IPS DF 6.9 (cell line): ENCODE data around the gene PELO.

Experiments
- DNase-seq: peaks from one replicate; pipeline ENCODE4 v3.0.0-alpha.2; 2013; ENCODE audit warnings: low read depth, low spot score
- H3K27ac ChIP-seq: one replicate; pipeline ENCODE4 v1.5.1; 2013; ENCODE audit warnings: low read length, control low read depth
- H3K27me3 ChIP-seq: 2 replicates; pipeline ENCODE4 v1.6.1; 2013; ENCODE audit warnings: mild to moderate bottlenecking, low read length; ENCODE audit not compliant: control insufficient read depth, insufficient read depth
- H3K36me3 ChIP-seq: 2 replicates; pipeline ENCODE4 v1.6.1; 2013; ENCODE audit warnings: low read length; ENCODE audit not compliant: control insufficient read depth, insufficient read depth
- H3K4me1 ChIP-seq: 2 replicates; pipeline ENCODE4 v1.6.1; 2013; ENCODE audit warnings: low read length; ENCODE audit not compliant: control insufficient read depth, insufficient read depth
- H3K4me3 ChIP-seq: 2 replicates; pipeline ENCODE4 v1.5.1; 2013; ENCODE audit warnings: mild to moderate bottlenecking, low read length
- H3K9me3 ChIP-seq: 2 replicates; pipeline ENCODE4 v1.6.1; 2013; ENCODE audit warnings: low read length, inconsistent platforms; ENCODE audit not compliant: control insufficient read depth, insufficient read depth
- WGBS: extraction: QIAGEN DNeasy Blood & Tissue Kit; methylation state at CpG from one replicate; pipeline ENCODE4 v1.1.7; 2013; ENCODE audit warnings: mixed read lengths, missing lambda C conversion rate; ENCODE audit not compliant: insufficient read length, insufficient coverage; 5-methylcytosine and 5-hydroxymethylcytosine counted together

Gene PELO

DNA sequence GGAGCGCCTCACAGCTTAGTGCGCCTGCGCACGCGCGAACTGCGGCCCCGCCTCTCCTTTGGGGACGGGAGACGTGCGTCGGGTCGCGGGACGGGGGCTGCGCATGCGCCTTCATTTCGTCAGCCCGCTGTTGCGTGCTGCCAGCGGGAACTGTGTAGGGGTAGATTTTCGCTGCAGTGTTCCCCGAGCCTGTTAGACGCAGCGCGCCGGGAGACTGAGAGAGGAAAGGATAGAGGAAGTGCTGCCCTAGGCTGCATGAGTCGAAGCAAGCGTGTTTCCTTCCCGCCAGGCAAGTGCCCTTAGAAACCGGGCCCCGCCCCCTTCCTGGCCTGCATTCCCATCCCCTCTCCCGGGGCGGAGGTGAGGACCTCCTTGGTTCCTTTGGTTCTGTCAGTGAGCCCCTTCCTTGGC lies 12.3 kb downstream of the PELO start:
- no peaks in the 10 kb centered on the region for H3K4me1 ChIP-seq
- no CpG with 5 or more reads among the region's 34 CpGs for WGBS
- H3K27ac ChIP-seq = no peak overlapping the region
- H3K27me3 ChIP-seq = no peaks in the 10 kb centered on the region
- peak; percentile 76 for DNase-seq
- H3K36me3 ChIP-seq = no peaks in the 10 kb centered on the region
- H3K9me3 ChIP-seq = no peaks in the 10 kb centered on the region
- peak overlapping the region; percentile 49; the same call in 1 of the 2 replicates for H3K4me3 ChIP-seq

- H3K27ac ChIP-seq = no peak overlapping the region
- no CpG with 5 or more reads among the region's 31 CpGs for WGBS
- no peak for DNase-seq
- H3K4me3 ChIP-seq = peak overlapping the region; percentile 49; the same call in 1 of the 2 replicates
- H3K36me3 ChIP-seq = no peaks in the 10 kb centered on the region
- H3K4me1 ChIP-seq = no peaks in the 10 kb centered on the region
- no peaks in the 10 kb centered on the region for H3K27me3 ChIP-seq
- no peaks in the 10 kb centered on the region for H3K9me3 ChIP-seq
These were observed 12.9 kb downstream of the PELO start for GRCh38 chr5:52800394-52801213.

GRCh38 chr5:52801329-52801728 lies 13.6 kb downstream of the PELO start:
- DNase-seq = no peak
- no peak overlapping the region for H3K27ac ChIP-seq

GRCh38 chr5:52802272-52802973 lies 14.7 kb downstream of the PELO start:
- Histone ChIP-seq H3K36me3 (no peaks in the 10 kb centered on the region), H3K27ac (no peak overlapping the region), H3K4me1 (no peaks in the 10 kb centered on the region), H3K9me3 (no peaks in the 10 kb centered on the region), H3K4me3 (no peak overlapping the region), H3K27me3 (no peaks in the 10 kb centered on the region)
- no CpG with 5 or more reads among the region's 2 CpGs for WGBS
- no peak for DNase-seq

More at GRCh38 chr5:52801329-52801728, 13.6 kb downstream of the PELO start:
- no CpG with 5 or more reads among the region's 8 CpGs for WGBS
- Histone ChIP-seq H3K27me3 (no peaks in the 10 kb centered on the region), H3K4me1 (no peaks in the 10 kb centered on the region), H3K4me3 (peak overlapping the region; percentile 38; the same call in 1 of the 2 replicates), H3K36me3 (no peaks in the 10 kb centered on the region), H3K9me3 (no peaks in the 10 kb centered on the region)

- no CpG with 5 or more reads among the region's 6 CpGs for WGBS
- H3K4me1 ChIP-seq = no peaks in the 10 kb centered on the region
- DNase-seq = no peak
- no peak overlapping the region for H3K27ac ChIP-seq
- no peak overlapping the region for H3K4me3 ChIP-seq
- H3K9me3 ChIP-seq = no peaks in the 10 kb centered on the region
- H3K27me3 ChIP-seq = no peaks in the 10 kb centered on the region
- H3K36me3 ChIP-seq = no peaks in the 10 kb centered on the region
These were observed 15.2 kb downstream of the PELO start for GRCh38 chr5:52802974-52803336.

GRCh38 chr5:52804387-52804791 lies 16.7 kb downstream of the PELO start:
- Histone ChIP-seq H3K4me1 (no peaks in the 10 kb centered on the region), H3K27ac (no peak overlapping the region), H3K4me3 (no peak overlapping the region), H3K36me3 (no peaks in the 10 kb centered on the region), H3K9me3 (no peaks in the 10 kb centered on the region), H3K27me3 (no peaks in the 10 kb centered on the region)
- no CpG with 5 or more reads among the region's 2 CpGs for WGBS
- DNase-seq = no peak

GRCh38 chr5:52804981-52805380 lies 17.3 kb downstream of the PELO start:
- WGBS = no CpG with 5 or more reads among the region's 2 CpGs

DNA sequence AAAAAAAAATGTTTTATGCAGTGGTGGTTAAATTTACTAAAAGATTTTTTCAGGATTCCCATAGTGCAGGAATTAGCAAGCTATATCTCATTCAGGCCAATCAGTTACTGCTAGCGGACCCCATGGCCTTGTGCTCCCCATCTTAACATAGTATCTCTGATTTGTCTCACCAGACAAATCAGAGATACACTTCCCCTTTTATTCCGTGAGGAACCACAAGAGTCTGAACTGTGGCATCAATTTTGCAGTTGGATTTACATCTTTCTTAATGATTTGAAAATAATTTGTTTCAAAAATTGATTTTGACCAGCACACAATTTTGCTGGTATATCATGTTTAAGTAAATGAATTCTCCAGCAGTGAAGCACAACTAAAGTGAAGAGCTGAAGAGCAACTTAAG lies 17.9 kb downstream of the PELO start:
- no CpG with 5 or more reads among the region's 2 CpGs for WGBS
- no peak overlapping the region for H3K4me3 ChIP-seq

More at GRCh38 chr5:52804981-52805380, 17.3 kb downstream of the PELO start:
- DNase-seq = no peak
- Histone ChIP-seq H3K36me3 (no peaks in the 10 kb centered on the region), H3K4me3 (no peak overlapping the region), H3K9me3 (no peaks in the 10 kb centered on the region), H3K4me1 (no peaks in the 10 kb centered on the region), H3K27ac (no peak overlapping the region), H3K27me3 (no peaks in the 10 kb centered on the region)

DNA sequence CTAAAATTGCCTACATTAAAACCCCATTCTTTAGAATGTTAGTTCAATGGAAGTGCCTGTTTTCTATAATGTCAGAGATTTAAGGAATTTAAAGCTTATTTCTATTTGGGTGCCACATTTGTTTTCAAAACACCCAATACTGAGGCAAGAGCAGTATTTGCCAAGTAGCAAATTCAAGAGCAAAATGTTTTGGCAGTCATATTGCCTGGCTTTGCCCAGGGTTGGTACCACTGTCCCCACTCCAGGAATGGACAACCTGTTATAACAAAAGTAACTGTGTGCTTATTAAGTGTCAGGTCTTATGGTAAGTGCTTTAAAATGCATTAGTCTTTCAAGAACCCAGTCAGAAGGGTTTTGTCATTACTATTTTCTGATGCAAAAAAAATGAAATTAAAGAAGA lies 19.3 kb downstream of the PELO start:
- H3K27me3 ChIP-seq = no peaks in the 10 kb centered on the region
- no peaks in the 10 kb centered on the region for H3K4me1 ChIP-seq
- no peaks in the 10 kb centered on the region for H3K9me3 ChIP-seq
- no peak overlapping the region for H3K27ac ChIP-seq
- no peaks in the 10 kb centered on the region for H3K36me3 ChIP-seq
- no peak overlapping the region for H3K4me3 ChIP-seq
- DNase-seq = no peak

More for the DNA sequence above, 17.9 kb downstream of the PELO start:
- no peak for DNase-seq
- Histone ChIP-seq H3K9me3 (no peaks in the 10 kb centered on the region), H3K27ac (no peak overlapping the region), H3K27me3 (no peaks in the 10 kb centered on the region), H3K36me3 (no peaks in the 10 kb centered on the region), H3K4me1 (no peaks in the 10 kb centered on the region)

GRCh38 chr5:52807723-52808122 lies 20.0 kb downstream of the PELO start:
- DNase-seq = no peak
- H3K4me1 ChIP-seq = no peaks in the 10 kb centered on the region
- no peaks in the 10 kb centered on the region for H3K9me3 ChIP-seq
- no peak overlapping the region for H3K27ac ChIP-seq
- no peak overlapping the region for H3K4me3 ChIP-seq
- no peaks in the 10 kb centered on the region for H3K27me3 ChIP-seq
- H3K36me3 ChIP-seq = no peaks in the 10 kb centered on the region
